ENCODE data around the gene GRIP2.

GRIP2 gene

GRCh38 chr3:14451844-14452739 lies 88.0 kb downstream of the GRIP2 start:
- DNase-seq (ENCODE audit: low read depth): peak; percentile 75

DNA sequence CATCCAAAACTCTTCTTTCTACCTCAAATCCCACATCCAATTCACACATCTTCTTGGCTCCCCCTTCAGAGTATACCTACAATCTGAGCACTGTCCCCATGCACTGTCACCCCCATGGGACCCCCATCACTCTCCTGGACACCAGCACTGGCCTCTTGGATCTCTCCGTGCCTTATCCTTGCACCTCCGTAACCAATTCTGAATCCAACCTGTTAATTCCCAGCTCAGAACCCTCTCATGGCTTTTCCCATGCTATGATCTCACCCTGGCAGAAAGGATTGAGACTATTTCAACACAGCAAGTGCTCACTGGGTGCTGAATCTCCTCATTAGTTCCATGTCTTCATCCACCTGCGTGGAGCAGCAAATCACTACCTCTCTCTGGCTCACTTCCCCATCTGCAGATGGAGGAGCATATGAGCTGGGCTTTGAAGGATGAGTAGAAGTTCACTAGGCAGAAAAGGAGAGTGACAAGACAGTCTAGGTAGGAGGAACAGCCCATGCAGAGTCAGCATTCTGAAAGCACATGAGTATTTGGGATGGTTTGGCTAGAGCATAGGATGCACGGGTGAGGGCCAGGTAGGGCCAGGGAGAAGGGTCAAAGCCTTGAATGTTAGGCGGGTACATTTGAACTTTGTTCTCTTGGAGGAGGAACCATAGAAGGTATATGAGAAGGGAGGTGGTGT lies 89.1 kb downstream of the GRIP2 start:
- no peak for DNase-seq (ENCODE audit: low read depth)

GRCh38 chr3:14450506-14450905 lies 89.6 kb downstream of the GRIP2 start:
- no peak for DNase-seq (ENCODE audit: low read depth)

- DNase-seq (ENCODE audit: low read depth): no peak
Measured at GRCh38 chr3:14448756-14449727, 91.1 kb downstream of the GRIP2 start.

DNA sequence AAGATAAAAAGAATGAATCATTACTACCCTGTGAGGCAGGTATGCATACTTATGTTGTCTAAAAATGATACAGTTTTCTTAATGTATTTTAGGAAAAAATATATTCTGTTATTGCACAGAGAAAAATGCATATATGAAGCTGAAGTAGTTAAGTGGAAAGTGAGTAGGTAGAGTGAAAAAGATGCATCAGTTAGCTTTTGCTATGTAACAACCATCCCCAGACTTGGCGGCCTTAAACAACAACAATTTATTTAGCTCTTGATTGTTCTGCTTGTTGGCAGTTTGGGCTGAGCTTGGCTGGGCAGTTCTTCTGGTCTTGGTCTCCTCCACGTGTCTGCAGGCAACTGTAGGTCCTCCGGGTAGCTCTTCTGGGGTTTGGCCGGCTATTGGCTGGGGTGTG lies 92.1 kb downstream of the GRIP2 start:
- no peak for DNase-seq (ENCODE audit: low read depth)

GRCh38 chr3:14446988-14447570 lies 93.1 kb downstream of the GRIP2 start:
- DNase-seq (ENCODE audit: low read depth): no peak

DNA sequence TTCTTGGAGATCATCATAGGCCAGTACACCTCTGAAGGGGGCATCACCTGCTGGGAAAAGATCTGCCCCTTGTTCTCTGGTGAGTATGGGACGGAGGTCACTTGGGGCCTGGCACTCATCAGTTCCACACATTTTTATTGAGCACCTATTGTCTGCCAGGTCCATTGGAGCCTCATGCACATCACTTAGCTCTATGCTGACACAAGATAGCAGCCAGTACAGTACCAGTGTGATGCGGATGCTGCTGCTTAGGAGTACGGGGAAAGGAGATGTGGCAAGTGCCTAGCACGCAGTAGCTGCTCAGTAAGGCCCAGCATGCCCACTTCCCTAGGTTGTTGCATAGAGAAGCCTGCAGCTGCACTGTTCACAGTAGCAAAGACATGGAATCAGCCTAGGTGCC lies 94.4 kb downstream of the GRIP2 start:
- no peak for DNase-seq (ENCODE audit: low read depth)

DNA sequence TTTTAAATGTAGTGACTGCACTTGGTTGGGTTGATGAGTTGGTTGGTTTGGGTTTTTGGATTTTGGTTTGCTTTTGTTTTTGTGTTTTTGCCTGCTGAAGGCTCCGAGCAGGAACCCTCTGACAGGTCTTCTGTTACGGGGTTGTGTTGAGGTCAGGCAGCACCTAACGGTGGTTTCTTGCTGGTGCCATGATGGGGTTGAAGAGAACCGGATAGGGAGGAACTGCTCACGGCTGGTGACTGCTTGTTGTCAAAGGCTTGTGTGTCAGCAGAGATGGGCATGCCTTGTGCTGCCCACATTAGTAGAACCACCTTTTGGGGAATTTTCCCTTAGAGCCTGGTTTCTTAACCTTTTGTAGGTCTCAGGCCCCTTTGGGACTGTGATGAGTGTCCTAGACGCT lies 95.8 kb downstream of the GRIP2 start:
- DNase-seq (ENCODE audit: low read depth): no peak

DNA sequence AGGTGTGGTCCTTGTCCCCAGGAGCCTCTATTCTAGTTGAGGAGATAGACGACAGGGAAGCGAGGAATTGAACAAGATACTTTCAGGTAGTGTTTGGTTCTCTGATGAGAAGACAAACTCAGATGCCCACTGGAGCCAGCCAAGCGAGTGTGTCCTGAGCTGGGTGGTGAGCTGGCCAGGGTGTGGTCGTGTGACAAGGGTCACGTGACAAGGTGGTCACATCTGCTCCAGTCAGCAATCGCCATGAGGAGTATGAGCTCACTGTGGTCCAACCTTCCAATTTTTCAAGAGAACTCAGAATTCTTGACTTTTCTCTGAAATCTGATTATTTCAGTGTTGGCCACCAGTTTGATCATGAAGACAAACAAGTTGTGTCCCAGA lies 98.2 kb downstream of the GRIP2 start:
- no peak for DNase-seq (ENCODE audit: low read depth)

- DNase-seq (ENCODE audit: low read depth): no peak
Measured at GRCh38 chr3:14441240-14441919, 98.8 kb downstream of the GRIP2 start.

DNA sequence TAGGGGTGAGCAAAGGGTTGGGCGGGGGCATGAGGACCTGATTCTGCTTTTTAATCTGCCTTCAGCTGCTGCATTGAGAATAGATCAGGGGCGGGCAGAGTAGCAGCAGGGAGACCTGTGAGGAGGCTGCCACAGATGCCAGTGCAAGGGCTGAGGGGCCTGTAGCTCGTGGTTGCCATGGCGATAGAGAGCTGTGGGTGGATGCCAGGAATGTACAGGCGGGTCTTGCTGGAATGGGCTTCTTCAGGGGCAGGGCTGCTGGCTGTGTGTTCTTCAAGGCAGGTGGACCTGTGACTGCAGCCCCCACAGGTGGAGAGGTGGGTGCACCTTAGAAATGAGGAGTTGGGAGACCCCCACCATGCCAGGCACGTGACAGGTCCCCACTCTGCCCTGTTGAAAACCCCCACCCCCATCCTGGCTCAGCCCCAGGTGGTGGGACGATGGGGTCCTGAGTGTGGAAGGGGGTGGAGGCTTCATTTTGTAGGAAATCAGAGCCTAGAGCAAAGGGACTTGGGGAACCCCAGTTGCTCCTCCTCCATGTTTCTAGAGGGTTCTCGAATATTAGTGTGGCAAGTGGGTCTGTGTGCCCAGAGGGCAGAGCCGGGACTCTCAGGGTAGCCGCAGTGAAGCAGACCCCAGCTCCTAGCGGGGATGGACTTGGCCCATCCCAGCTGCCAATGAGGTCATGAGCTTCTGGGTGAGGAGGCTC lies 99.5 kb downstream of the GRIP2 start:
- no peak for DNase-seq (ENCODE audit: low read depth)

DNA sequence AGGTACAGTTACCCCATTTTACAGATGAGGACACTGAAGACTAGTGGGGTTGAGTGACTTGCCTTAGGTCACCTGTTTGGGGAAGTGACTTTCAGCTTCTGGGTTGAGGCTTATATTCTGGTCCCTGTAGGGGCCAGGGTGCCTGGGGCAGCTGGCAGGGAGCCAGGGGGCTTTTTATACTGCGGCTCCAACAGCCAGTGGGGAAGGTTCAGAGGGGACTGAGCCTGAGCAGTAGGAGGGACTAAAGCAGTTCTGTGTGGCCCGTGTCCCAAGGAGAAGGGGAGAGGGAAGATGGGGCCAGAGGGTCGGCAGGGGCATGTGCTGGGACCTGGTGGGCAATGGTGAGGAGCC lies 100.0 kb downstream of the GRIP2 start:
- no peak for DNase-seq (ENCODE audit: low read depth)

DNA sequence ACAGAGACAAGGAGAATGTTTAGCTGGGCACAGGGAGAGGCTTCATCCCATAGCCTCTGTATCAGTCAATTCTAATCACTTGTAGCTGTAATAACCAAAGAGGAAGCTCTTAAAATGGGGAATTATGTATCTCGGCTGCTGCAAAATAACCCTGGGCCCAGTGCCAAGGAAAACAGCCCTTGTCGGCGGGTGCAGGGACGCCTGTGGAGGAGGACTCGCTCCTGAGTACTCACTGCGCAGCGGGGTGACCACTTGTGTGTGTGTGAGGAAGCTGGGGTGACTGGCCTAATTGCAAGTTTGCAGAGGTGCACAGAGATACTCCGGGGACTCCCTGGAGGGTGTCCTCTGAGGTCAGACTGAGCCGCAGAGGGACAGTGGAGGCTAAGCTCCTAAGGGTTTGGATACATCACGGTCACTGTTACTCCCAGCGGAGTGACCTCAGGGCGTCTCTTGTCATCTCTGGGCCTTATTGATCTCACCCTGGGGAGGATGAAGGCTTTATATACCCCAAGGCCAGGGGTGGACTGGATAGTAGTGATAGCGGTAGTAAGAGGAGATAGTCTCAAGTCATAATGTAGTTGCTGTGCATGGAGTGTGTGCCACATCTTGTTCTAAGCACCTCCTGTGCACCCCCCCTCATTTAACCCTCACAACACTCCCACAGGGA lies 100.5 kb downstream of the GRIP2 start:
- no peak for DNase-seq (ENCODE audit: low read depth)
